Measurements from ENCODE around the gene MSN. TPM values are rescaled to one million over a fixed set of nuclear protein-coding genes. Genes with fewer than 3 reads are reported as not detected.

Gene MSN
- total RNA-seq, 1 donor from 2014 or later, result 107 TPM

GRCh38 chrX:65769564-65770292 lies 102.3 kb downstream of the MSN start:
- no peak for TF ChIP-seq CTCF (IDR thresholded peaks at IDR 0.05; ENCODE audit: borderline replicate concordance)

GRCh38 chrX:65772842-65773241 lies 105.4 kb downstream of the MSN start:
- no peaks in the 10 kb centered on the region for H3K4me1 ChIP-seq
- no peaks in the 10 kb centered on the region for H3K9me3 ChIP-seq (replicated peaks)
- H3K27ac ChIP-seq (replicated peaks), result no peak overlapping the region
- H3K36me3 ChIP-seq, result no peaks in the 10 kb centered on the region
- no peak for DNase-seq
- H3K4me3 ChIP-seq, result no peak overlapping the region
- TF ChIP-seq CTCF (IDR thresholded peaks at IDR 0.05; ENCODE audit: borderline replicate concordance), result no peak
- no peaks in the 10 kb centered on the region for H3K27me3 ChIP-seq (ENCODE audit: low read depth)
- intact Hi-C loops (cut with micrococcal nuclease), result no loop called here

More at GRCh38 chrX:65769564-65770292, 102.3 kb downstream of the MSN start:
- H3K27ac ChIP-seq (replicated peaks), result no peak overlapping the region
- H3K9me3 ChIP-seq (replicated peaks), result no peaks in the 10 kb centered on the region
- DNase-seq, result no peak
- no peaks in the 10 kb centered on the region for H3K4me1 ChIP-seq
- H3K4me3 ChIP-seq, result no peak overlapping the region
- H3K36me3 ChIP-seq, result no peaks in the 10 kb centered on the region
- intact Hi-C loops (cut with micrococcal nuclease), result no loop called here
- H3K27me3 ChIP-seq (ENCODE audit: low read depth), result no peaks in the 10 kb centered on the region

GRCh38 chrX:65781845-65782244 lies 114.4 kb downstream of the MSN start:
- H3K27me3 ChIP-seq (ENCODE audit: low read depth), result no peaks in the 10 kb centered on the region
- DNase-seq, result no peak
- intact Hi-C loops (cut with micrococcal nuclease), result no loop called here
- H3K27ac ChIP-seq (replicated peaks), result no peak overlapping the region
- no peak for TF ChIP-seq CTCF (IDR thresholded peaks at IDR 0.05; ENCODE audit: borderline replicate concordance)
- H3K4me1 ChIP-seq, result no peaks in the 10 kb centered on the region
- H3K36me3 ChIP-seq, result no peaks in the 10 kb centered on the region
- H3K9me3 ChIP-seq (replicated peaks), result no peaks in the 10 kb centered on the region
- H3K4me3 ChIP-seq, result no peak overlapping the region

- no peak for DNase-seq
Measured at GRCh38 chrX:65783746-65784145, 116.3 kb downstream of the MSN start.

More at GRCh38 chrX:65783746-65784145, 116.3 kb downstream of the MSN start:
- Histone ChIP-seq H3K9me3 (replicated peaks) (no peaks in the 10 kb centered on the region), H3K36me3 (no peaks in the 10 kb centered on the region), H3K27ac (replicated peaks) (no peak overlapping the region), H3K27me3 (ENCODE audit: low read depth) (no peaks in the 10 kb centered on the region), H3K4me1 (no peaks in the 10 kb centered on the region), H3K4me3 (no peak overlapping the region)
- no peak for TF ChIP-seq CTCF (IDR thresholded peaks at IDR 0.05; ENCODE audit: borderline replicate concordance)
- intact Hi-C loops (cut with micrococcal nuclease), result no loop called here

Other genes starting within 250 kb of the MSN start
- 13.9 TPM for gene LAS1L, start 132.9 kb upstream of the MSN start, total RNA-seq

Data from left ventricle myocardium inferior (tissue), 1 donor.